ENCODE results near the gene THRB. TPM values are rescaled to one million over a fixed set of nuclear protein-coding genes. Genes with fewer than 3 reads are reported as not detected.

THRB gene
- total and polyA plus RNA-seq, 2 donors (not counting 3 experiments of a cell fraction or from before 2014, with no cell fraction given), result 0.06 TPM; not detected in 1

DNA sequence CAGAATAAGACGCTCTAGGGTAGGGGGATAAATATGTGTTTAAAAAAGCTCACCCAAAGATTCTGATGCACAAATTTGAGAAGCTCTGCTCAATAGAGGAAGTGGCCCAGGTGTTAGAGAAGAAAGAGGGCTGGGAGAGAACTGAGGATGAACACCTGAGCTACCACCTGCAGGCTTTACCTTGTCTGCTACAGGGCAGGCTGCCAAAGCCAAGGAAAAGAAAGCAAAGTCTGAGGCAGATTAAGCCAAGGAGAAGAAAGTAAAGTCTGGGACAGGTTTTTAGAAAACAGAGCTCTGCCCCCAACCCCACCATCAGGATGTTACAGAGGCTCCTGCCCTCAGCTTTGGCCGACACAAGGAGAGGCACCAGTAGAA, 92.9 kb downstream of the THRB start:
- no peak for DNase-seq (ENCODE audit: low read depth, low spot score)
- Histone ChIP-seq H3K4me3 (replicated peaks in 1 of 3; ENCODE audit: insufficient read depth in 1 of 3, low read depth in 1 of 3, low read length in 3 of 3) (no peak overlapping the region), H3K9ac (replicated peaks; ENCODE audit: extremely low read depth, insufficient read depth, low read length) (no peak overlapping the region), H3K9me1 (replicated peaks; ENCODE audit: control insufficient read depth, extremely low read depth, insufficient read depth, low read length) (no peaks in the 10 kb centered on the region), H3K4me1 (ENCODE audit: control insufficient read depth, extremely low read depth, insufficient read depth, low read length) (no peaks in the 10 kb centered on the region), H3K27me3 (ENCODE audit: control insufficient read depth in 2 of 2, insufficient read depth in 2 of 2, low read length in 2 of 2) (no peaks in the 10 kb centered on the region), H3K79me2 (ENCODE audit: control insufficient read depth, insufficient read depth, low read length) (no peaks in the 10 kb centered on the region), H2AFZ (ENCODE audit: low read depth, low read length) (no peak overlapping the region), H3K9me3 (replicated peaks; ENCODE audit: control insufficient read depth, insufficient read depth, low read length) (no peaks in the 10 kb centered on the region), H3K27ac (ENCODE audit: insufficient read depth, low read depth, low read length) (no peak overlapping the region), H3K36me3 (ENCODE audit: control insufficient read depth in 2 of 2, extremely low read depth in 1 of 2, insufficient read depth in 2 of 2, low read length in 2 of 2) (no peaks in the 10 kb centered on the region), H4K20me1 (replicated peaks; ENCODE audit: control insufficient read depth, extremely low read depth, insufficient read depth, low read length) (no peaks in the 10 kb centered on the region), H3K4me2 (ENCODE audit: insufficient read depth, low read length) (no peak overlapping the region)
- BruUV-seq (replicated peaks), result no TSS peak
- ChIA-PET CTCF (interaction anchor here (1.6 kb wide), 1 partner anchor 282 kb away, joined by 4 read pairs; no protein-coding TSS in a partner anchor), POLR2A (no interaction called here)
- TF ChIP-seq JUN (IDR thresholded peaks at IDR 0.05; ENCODE audit: borderline replicate concordance, insufficient read depth, insufficient read length, low read depth) (no peak), POLR2A (IDR thresholded peaks at IDR 0.05; ENCODE audit: low read depth, low read length) (no peak), EZH2 (IDR thresholded peaks at IDR 0.05; ENCODE audit: borderline replicate concordance, low read depth, low read length, severe bottlenecking) (no peak), GATA2 (IDR thresholded peaks at IDR 0.05; ENCODE audit: insufficient read depth, insufficient read length, low read depth, low read length) (no peak), POLR2AphosphoS5 (IDR thresholded peaks at IDR 0.05; ENCODE audit: insufficient read depth, low read depth, low read length) (no peak), MYC (IDR thresholded peaks at IDR 0.05; ENCODE audit: low read depth, low read length) (no peak), FOS (IDR thresholded peaks at IDR 0.05; ENCODE audit: borderline replicate concordance, insufficient read depth, low read length) (no peak)
- TF ChIP-seq, protein P1, sequence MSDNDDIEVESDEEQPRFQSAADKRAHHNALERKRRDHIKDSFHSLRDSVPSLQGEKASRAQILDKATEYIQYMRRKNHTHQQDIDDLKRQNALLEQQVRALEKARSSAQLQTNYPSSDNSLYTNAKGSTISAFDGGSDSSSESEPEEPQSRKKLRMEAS (IDR thresholded peaks at IDR 0.05; ENCODE audit: insufficient read depth, insufficient read length), result no peak
- TF ChIP-seq, protein P2, sequence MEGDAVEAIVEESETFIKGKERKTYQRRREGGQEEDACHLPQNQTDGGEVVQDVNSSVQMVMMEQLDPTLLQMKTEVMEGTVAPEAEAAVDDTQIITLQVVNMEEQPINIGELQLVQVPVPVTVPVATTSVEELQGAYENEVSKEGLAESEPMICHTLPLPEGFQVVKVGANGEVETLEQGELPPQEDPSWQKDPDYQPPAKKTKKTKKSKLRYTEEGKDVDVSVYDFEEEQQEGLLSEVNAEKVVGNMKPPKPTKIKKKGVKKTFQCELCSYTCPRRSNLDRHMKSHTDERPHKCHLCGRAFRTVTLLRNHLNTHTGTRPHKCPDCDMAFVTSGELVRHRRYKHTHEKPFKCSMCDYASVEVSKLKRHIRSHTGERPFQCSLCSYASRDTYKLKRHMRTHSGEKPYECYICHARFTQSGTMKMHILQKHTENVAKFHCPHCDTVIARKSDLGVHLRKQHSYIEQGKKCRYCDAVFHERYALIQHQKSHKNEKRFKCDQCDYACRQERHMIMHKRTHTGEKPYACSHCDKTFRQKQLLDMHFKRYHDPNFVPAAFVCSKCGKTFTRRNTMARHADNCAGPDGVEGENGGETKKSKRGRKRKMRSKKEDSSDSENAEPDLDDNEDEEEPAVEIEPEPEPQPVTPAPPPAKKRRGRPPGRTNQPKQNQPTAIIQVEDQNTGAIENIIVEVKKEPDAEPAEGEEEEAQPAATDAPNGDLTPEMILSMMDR (IDR thresholded peaks at IDR 0.05; ENCODE audit: extremely low read depth in 1 of 2, insufficient read depth in 1 of 2, low read depth in 1 of 2, low read length in 2 of 2), result no peak
- intact Hi-C loops (cut with micrococcal nuclease) (no loop called here), dilution Hi-C loops (cut with MboI; ENCODE audit: extremely low pct_ligation_motif_present, low sequenced_read_pairs) (no loop called here)
- FAIRE-seq, result no peak

Measured in endothelial cell of umbilical vein (primary cell).